NCI-H1417 treated with DMSO at 0.1 percent for 48 hours (cell line): ENCODE measurements around the gene COX17.

ENCODE experiments used
- DNase-seq: peaks from one replicate; lab custom pipeline; 2025; lab: John Stamatoyannopoulos, UW

COX17 gene

GRCh38 chr3:119620899-119621298 lies 56.3 kb downstream of the COX17 start:
- DNase-seq = no peak
